Ovary (tissue), 9 donors: ENCODE results near the gene PCNX1. TPM values are rescaled to one million over a fixed set of nuclear protein-coding genes. Genes with fewer than 3 reads are reported as not detected.
A peak's percentile ranks its signal among the peaks of the same experiment; 100 is the strongest.

Experiments
- DNase-seq, 5 donors: peaks; one replicate each; pipeline ENCODE4 v3.0.0-alpha.2; 2019 to 2020
- H3K27ac ChIP-seq, 2 donors: fragments of 200-600 bp; one replicate each; pipeline versions ENCODE4 v1.5.1 to v1.8.0; 2019 to 2022
- H3K27me3 ChIP-seq: fragments of 200-600 bp; one replicate; pipeline ENCODE4 v1.8.0; 2022
- H3K36me3 ChIP-seq: fragments of 200-600 bp; sonication (generic); one replicate; pipeline ENCODE4 v1.5.1; 2019
- H3K4me1 ChIP-seq: one replicate; pipeline ENCODE4 v1.8.1; 2013; ENCODE audit warnings: mild to moderate bottlenecking, moderate library complexity; ENCODE audit not compliant: insufficient read depth
- H3K4me3 ChIP-seq: fragments of 200-600 bp; sonication (generic); one replicate; pipeline ENCODE4 v1.5.1; 2017
- H3K9me3 ChIP-seq, 2 donors: fragments of 200-600 bp in 1 of 2; sonication (generic) in 1 of 2; one replicate each; pipeline versions ENCODE4 v1.5.1 to v1.8.1; 2013 to 2019; ENCODE audit warnings: mild to moderate bottlenecking in 1 of 2, moderate library complexity in 1 of 2
- CTCF ChIP-seq, 3 donors: fragments of 450-650 bp in 2 of 3; fragments of 200-600 bp in 1 of 3; IDR thresholded peaks; one replicate each; pipeline versions ENCODE4 v1.5.1 to v1.8.0; 2016 to 2022; ENCODE audit warnings: antibody characterized with exemption in 3 of 3, mild to moderate bottlenecking in 1 of 3
- EP300 ChIP-seq: sonication (generic); formaldehyde crosslinking; IDR thresholded peaks from one replicate; pipeline ENCODE4 v1.6.1; 2017; ENCODE audit warnings: antibody characterized with exemption
- POLR2A ChIP-seq: fragments of 450-650 bp; IDR thresholded peaks from one replicate; pipeline ENCODE4 v1.6.1; 2017; ENCODE audit warnings: antibody characterized with exemption, mild to moderate bottlenecking, moderate library complexity
- WGBS, 3 donors: extraction: QIAGEN DNeasy Blood & Tissue Kit in 1 of 3; methylation state at CpG; one replicate each; pipeline versions ENCODE4 v1.1.5 to v1.1.7; 2013 to 2017; 5-methylcytosine and 5-hydroxymethylcytosine counted together
- intact Hi-C, 4 donors: fragments of 100-400 bp; cut with DNase I; formaldehyde crosslinking; loops; one replicate each; pipeline versions ENCODE4 v1.11.0 to v1.15.1; 2022 to 2023
- polyA plus RNA-seq, 2 donors: library from polyadenylated mRNA; stranded (reverse); fragments of 200-250 nt in 1 of 2; fragments of 350-450 nt in 1 of 2; fragmentation: Illumina TruSeq in 1 of 2; extraction: RNeasy Lipid Tissue Mini Kit (QIAGEN cat#74804) in 1 of 2; gene quantifications; one replicate each; pipeline ENCODE4 v1.2.3, GENCODE V29; 2013 to 2014
- total RNA-seq, 7 donors: library from RNA; depleted of rRNA in 2 of 7; stranded (reverse); fragments of >200 nt in 2 of 7; fragmentation: NEBNext Ultra II Directional in 3 of 7; extraction: Animal tissue kit (Norgen Biotek cat#: 25700) in 3 of 7; gene quantifications; one replicate each; pipeline versions ENCODE4 v1.1.0 to v1.2.4, GENCODE V29; 2016 to 2023
- donor health status: DM: no; HTN: no; CAD: no; lungs with moderate emphysema.
- donor health status: DM: no; HTN: no; CAD: no.
- donor health status: Bipolar disorder and iron deficiency.
- donor health status: DM: yes; HTN: yes; CAD: no.
- donor health status: DM: no; HTN: no; CAD: no.
- donor health status: DM: yes; HTN: yes; CAD: no.

The PCNX1 gene
- total and polyA plus RNA-seq, 9 donors = 13.3 to 101 (median 69.5) TPM

- H3K36me3 ChIP-seq = no peaks in the 10 kb centered on the region
- WGBS, 3 donors = 87 to 91% (median 88%) methylated on average over 9 of the region's 9 CpGs
- no peak overlapping the region for H3K27ac ChIP-seq
- H3K4me1 ChIP-seq = peaks cover 2% of the 10 kb centered on the region
- H3K4me3 ChIP-seq = no peak overlapping the region
- intact Hi-C loops = loop anchor here in 2 of 4 donors (5.0 kb wide), 1 partner anchor 616 kb away; no protein-coding TSS in a partner anchor
- no peak for TF ChIP-seq POLR2A
- TF ChIP-seq CTCF (IDR thresholded peaks at IDR 0.05) = no peak
- no peak for TF ChIP-seq EP300
- H3K27me3 ChIP-seq = no peaks in the 10 kb centered on the region
- no peaks in the 10 kb centered on the region for H3K9me3 ChIP-seq
- no peak for DNase-seq
These were observed 229.3 kb downstream of the PCNX1 start for GRCh38 chr14:71136386-71137060.

- TF ChIP-seq EP300 (no peak), POLR2A (no peak), CTCF (IDR thresholded peaks at IDR 0.05) (no peak)
- intact Hi-C loops = loop anchor here in 3 of 4 donors (2.0 to 5.0 kb wide), 2 partner anchors 615 kb away; no protein-coding TSS in a partner anchor
- peaks cover 2% of the 10 kb centered on the region for H3K4me1 ChIP-seq
- H3K27ac ChIP-seq = no peak overlapping the region
- WGBS, 3 donors = 80 to 84% (median 83%) methylated on average over 5 of the region's 5 CpGs
- no peaks in the 10 kb centered on the region for H3K36me3 ChIP-seq
- no peaks in the 10 kb centered on the region for H3K9me3 ChIP-seq
- no peak for DNase-seq
- no peaks in the 10 kb centered on the region for H3K27me3 ChIP-seq
- no peak overlapping the region for H3K4me3 ChIP-seq
These were observed 230.5 kb downstream of the PCNX1 start for GRCh38 chr14:71137536-71138447.

GRCh38 chr14:71138448-71139293 lies 231.4 kb downstream of the PCNX1 start:
- Histone ChIP-seq H3K9me3 (no peaks in the 10 kb centered on the region), H3K36me3 (no peaks in the 10 kb centered on the region), H3K4me3 (no peak overlapping the region), H3K27ac (no peak overlapping the region), H3K27me3 (no peaks in the 10 kb centered on the region), H3K4me1 (peaks cover 2% of the 10 kb centered on the region)
- DNase-seq = peak; percentile 13 to 64 (median 50)
- TF ChIP-seq CTCF (IDR thresholded peaks at IDR 0.05) = peak; percentile 51 to 79 (median 60)
- no peak for TF ChIP-seq EP300
- intact Hi-C loops = loop anchor here in 3 of 4 donors (2.0 to 5.0 kb wide), 2 partner anchors 614 kb away; no protein-coding TSS in a partner anchor
- 19 to 26% (median 19%) methylated on average over 14 of the region's 14 CpGs for WGBS, 3 donors
